ENCODE measurements around the gene STK4. TPM values are rescaled to one million over a fixed set of nuclear protein-coding genes. Genes with fewer than 3 reads are reported as not detected.

STK4 gene
- total and polyA plus RNA-seq, 2 of the 8 experiments (the other 6 are each of a cell fraction or from before 2014, with no cell fraction given), result 12.0 to 34.3 TPM

- peaks cover 0 to 11% (median 0%) of the 10 kb centered on the region in 4 experiments; a peak in 3 of 7 replicates for H3K27me3 ChIP-seq (replicated peaks in 1 of 4; ENCODE audit: control insufficient read depth in 3 of 4, extremely low read depth in 1 of 4, insufficient read depth in 3 of 4, low read length in 3 of 4)
- H2AFZ ChIP-seq (ENCODE audit: low read length), result no peak overlapping the region
- H3K27ac ChIP-seq (ENCODE audit: low read depth, low read length), result no peak overlapping the region
- ChIA-PET POLR2A (ENCODE audit: partially characterized antibody) (interaction anchor here (0.6 to 1.7 kb wide), 5 partner anchors 11 to 315 kb away, joined by 3 to 4 read pairs (median 3); no protein-coding TSS in a partner anchor), CTCF (ENCODE audit: partially characterized antibody) (interaction anchor here (0.6 to 1.6 kb wide), 6 partner anchors 9 to 467 kb away, joined by 3 to 4 read pairs (median 4); no protein-coding TSS in a partner anchor)
- FAIRE-seq (no peak), DNase-seq (ENCODE audit: low read depth in 1 of 2, low spot score in 2 of 2) (no peak)
- H3K9ac ChIP-seq (replicated peaks in 1 of 4; ENCODE audit: extremely low read depth in 1 of 4, low read depth in 3 of 4, low read length in 3 of 4), result peak overlapping the region; percentile 35 to 80 (median 68); a peak in 5 of 7 replicates
- H3K79me2 ChIP-seq (ENCODE audit: control insufficient read depth in 1 of 2, insufficient read depth in 2 of 2, low read length in 2 of 2), result peaks cover 8 to 47% of the 10 kb centered on the region in 2 experiments
- no peak overlapping the region for H4K91ac ChIP-seq (replicated peaks; ENCODE audit: insufficient read length, low read length)
- H3K36me3 ChIP-seq (ENCODE audit: control insufficient read depth in 2 of 4, insufficient read depth in 4 of 4, low read length in 3 of 4), result peaks cover 0 to 3% (median 0%) of the 10 kb centered on the region in 4 experiments; a peak in 1 of 8 replicates
- H3K56ac ChIP-seq (replicated peaks; ENCODE audit: insufficient read length, low read depth, low read length), result no peak overlapping the region
- no peak overlapping the region for H4K5ac ChIP-seq (ENCODE audit: insufficient read length, low read depth, low read length)
- peaks cover 7% of the 10 kb centered on the region; the same call in 1 of the 2 replicates for H3K23me2 ChIP-seq (ENCODE audit: low read depth, low read length)
- peak overlapping the region; percentile 79 to 98 for H3K4me2 ChIP-seq (ENCODE audit: insufficient read depth in 1 of 2, low read depth in 2 of 2, low read length in 2 of 2)
- no peaks in the 10 kb centered on the region; the same call in 1 of the 2 replicates for H3K79me1 ChIP-seq (ENCODE audit: low read depth, low read length)
- H2BK5ac ChIP-seq (ENCODE audit: low read depth, low read length), result no peak overlapping the region
- no peak overlapping the region for H2BK120ac ChIP-seq (replicated peaks; ENCODE audit: low read depth, low read length)
- H4K20me1 ChIP-seq (replicated peaks in 1 of 2; ENCODE audit: control insufficient read depth in 1 of 2, insufficient read depth in 2 of 2, low read length in 2 of 2), result peaks cover 0 to 7% of the 10 kb centered on the region in 2 experiments
- no peak overlapping the region for H3K23ac ChIP-seq (ENCODE audit: insufficient read length)
- H3K4me3 ChIP-seq (ENCODE audit: extremely low read depth in 1 of 4, insufficient read depth in 2 of 4, low read depth in 3 of 4, low read length in 4 of 4), result peak overlapping the region; percentile 83 to 96 (median 92)
- no peaks in the 10 kb centered on the region for H3K9me3 ChIP-seq (ENCODE audit: insufficient read depth in 2 of 2, low read depth in 1 of 2, low read length in 1 of 2)
- TF ChIP-seq TAF7 (optimal IDR thresholded peaks at IDR 0.05; ENCODE audit: borderline replicate concordance, low read depth, low read length), result no peak
- no peak for TF ChIP-seq POU5F1 (IDR thresholded peaks at IDR 0.05; ENCODE audit: low read depth, low read length)
- no peak for TF ChIP-seq HDAC6 (IDR thresholded peaks at IDR 0.05; ENCODE audit: low read depth, low read length)
- no peak for TF ChIP-seq EP300 (IDR thresholded peaks at IDR 0.05; ENCODE audit: borderline replicate concordance in 1 of 2, low read depth in 2 of 2, low read length in 2 of 2)
- WGBS, 2 experiments (ENCODE audit: extremely low coverage in 1 of 2, insufficient coverage in 1 of 2, insufficient read length in 1 of 2, insufficient replicate concordance in 2 of 2, low coverage in 1 of 2, low lambda C conversion rate in 2 of 2, missing lambda C conversion rate in 1 of 2), result 78% methylated on average over 5 of the region's 5 CpGs; no CpG with 5 or more reads in 1 of the 2 experiments
- H3K4me1 ChIP-seq (replicated peaks in 1 of 4; ENCODE audit: control insufficient read depth in 3 of 4, insufficient read depth in 4 of 4, low read length in 3 of 4), result peaks cover 3 to 4% (median 3%) of the 10 kb centered on the region in 4 experiments; a peak in 5 of 7 replicates
- no peak overlapping the region for H3K14ac ChIP-seq (ENCODE audit: insufficient read length)
- H2AK5ac ChIP-seq (ENCODE audit: low read depth, low read length), result no peak overlapping the region
- no peak overlapping the region for H2BK12ac ChIP-seq (ENCODE audit: low read depth, low read length)
- no peak overlapping the region for H2BK20ac ChIP-seq (ENCODE audit: low read length)
- H4K8ac ChIP-seq (ENCODE audit: extremely low read depth, insufficient read depth, low read length), result no peak overlapping the region
- no peak overlapping the region for H2BK15ac ChIP-seq (ENCODE audit: low read length)
- H3K4ac ChIP-seq (replicated peaks; ENCODE audit: insufficient read length, low read depth, low read length), result no peak overlapping the region
- H3K18ac ChIP-seq (ENCODE audit: extremely low read depth, low read length), result no peak overlapping the region
Observed at GRCh38 chr20:44967207-44967807, 995 bp downstream of the STK4 start.

Data from H1 (cell line).